ENCODE data around the gene CYP27B1. TPM values are rescaled to one million over a fixed set of nuclear protein-coding genes. Genes with fewer than 3 reads are reported as not detected.

CYP27B1 gene
- total and polyA plus RNA-seq, 9 of the 15 experiments (the other 6 are each of a cell fraction or from before 2014, with no cell fraction given): 0.18 to 4.2 (median 1.8) TPM

- no peak for TF ChIP-seq CREB3L1 (IDR thresholded peaks at IDR 0.05; ENCODE audit: borderline replicate concordance, low read depth)
- TF ChIP-seq IFI16 (CRISPR knock-in tag; IDR thresholded peaks at IDR 0.05): no peak
- peak; percentile 69 for TF ChIP-seq REST (IDR thresholded peaks at IDR 0.05; ENCODE audit: borderline replicate concordance)
- TF ChIP-seq REST (CRISPR knock-in tag; IDR thresholded peaks at IDR 0.05; ENCODE audit: low read depth): no peak
- TF ChIP-seq KLF13 (tag; IDR thresholded peaks at IDR 0.05; ENCODE audit: borderline replicate concordance, low read depth): no peak
- TF ChIP-seq ZKSCAN8 (CRISPR knock-in tag; IDR thresholded peaks at IDR 0.05): no peak
- no peak for TF ChIP-seq STAT5B (CRISPR knock-in tag; IDR thresholded peaks at IDR 0.05)
- TF ChIP-seq, protein P1, sequence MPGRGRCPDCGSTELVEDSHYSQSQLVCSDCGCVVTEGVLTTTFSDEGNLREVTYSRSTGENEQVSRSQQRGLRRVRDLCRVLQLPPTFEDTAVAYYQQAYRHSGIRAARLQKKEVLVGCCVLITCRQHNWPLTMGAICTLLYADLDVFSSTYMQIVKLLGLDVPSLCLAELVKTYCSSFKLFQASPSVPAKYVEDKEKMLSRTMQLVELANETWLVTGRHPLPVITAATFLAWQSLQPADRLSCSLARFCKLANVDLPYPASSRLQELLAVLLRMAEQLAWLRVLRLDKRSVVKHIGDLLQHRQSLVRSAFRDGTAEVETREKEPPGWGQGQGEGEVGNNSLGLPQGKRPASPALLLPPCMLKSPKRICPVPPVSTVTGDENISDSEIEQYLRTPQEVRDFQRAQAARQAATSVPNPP (IDR thresholded peaks at IDR 0.05; ENCODE audit: borderline replicate concordance, insufficient read depth, insufficient read length): no peak
- TF ChIP-seq ZBTB8A (IDR thresholded peaks at IDR 0.05; ENCODE audit: partially characterized antibody): no peak
- no peak for TF ChIP-seq HCFC1 (IDR thresholded peaks at IDR 0.05; ENCODE audit: low read depth, low read length)
- TF ChIP-seq MEF2D (tag; conservative IDR thresholded peaks at IDR 0.05; ENCODE audit: low read depth): no peak
- TF ChIP-seq, protein P2, sequence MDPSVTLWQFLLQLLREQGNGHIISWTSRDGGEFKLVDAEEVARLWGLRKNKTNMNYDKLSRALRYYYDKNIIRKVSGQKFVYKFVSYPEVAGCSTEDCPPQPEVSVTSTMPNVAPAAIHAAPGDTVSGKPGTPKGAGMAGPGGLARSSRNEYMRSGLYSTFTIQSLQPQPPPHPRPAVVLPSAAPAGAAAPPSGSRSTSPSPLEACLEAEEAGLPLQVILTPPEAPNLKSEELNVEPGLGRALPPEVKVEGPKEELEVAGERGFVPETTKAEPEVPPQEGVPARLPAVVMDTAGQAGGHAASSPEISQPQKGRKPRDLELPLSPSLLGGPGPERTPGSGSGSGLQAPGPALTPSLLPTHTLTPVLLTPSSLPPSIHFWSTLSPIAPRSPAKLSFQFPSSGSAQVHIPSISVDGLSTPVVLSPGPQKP (CRISPR knock-in tag; IDR thresholded peaks at IDR 0.05): no peak
- no peak for TF ChIP-seq SIX5 (IDR thresholded peaks at IDR 0.05; ENCODE audit: borderline replicate concordance in 1 of 2, insufficient read depth in 1 of 2, low read depth in 1 of 2, low read length in 2 of 2)
- TF ChIP-seq PTRF (tag; IDR thresholded peaks at IDR 0.05): no peak
Measured at GRCh38 chr12:57735952-57736740, 30.7 kb downstream of the CYP27B1 start (continued).
